Measurements from ENCODE around the gene SLC7A4.

DNA sequence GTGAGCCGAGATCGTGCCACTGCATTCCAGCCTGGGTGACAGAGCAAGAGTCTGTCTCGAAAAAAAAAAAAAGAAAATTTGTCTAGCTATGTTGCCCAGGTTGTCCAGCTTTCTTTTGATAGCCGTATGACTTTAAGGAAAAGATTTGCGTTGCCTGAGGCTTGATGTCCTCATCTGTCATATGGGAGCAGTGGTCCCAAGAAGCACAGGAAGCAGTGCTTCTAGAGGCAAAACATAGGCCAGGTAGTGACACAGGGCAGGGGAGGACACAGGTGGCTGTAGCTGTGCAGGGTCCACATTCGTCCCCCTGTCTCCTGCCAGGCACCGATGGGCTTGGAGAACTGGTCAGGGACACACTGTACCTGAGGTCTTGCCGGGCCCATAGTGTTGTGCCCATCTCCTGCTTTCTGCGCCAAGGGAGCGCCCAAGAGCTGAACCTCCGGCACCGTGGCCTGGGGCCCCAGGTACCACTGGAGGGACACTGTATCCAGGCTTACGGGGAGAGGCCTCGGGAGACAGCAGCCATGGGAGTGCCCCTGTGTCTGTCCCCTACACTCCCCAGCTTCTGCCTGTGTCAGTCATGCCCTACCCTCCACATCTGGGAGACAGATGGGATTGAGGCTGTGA is 14.8 kb upstream of the SLC7A4 start:
- TF ChIP-seq SP1 (IDR thresholded peaks at IDR 0.05) (no peak), ZNF384 (IDR thresholded peaks at IDR 0.05) (no peak), ARNT (IDR thresholded peaks at IDR 0.05) (no peak), BHLHE40 (IDR thresholded peaks at IDR 0.05; ENCODE audit: borderline replicate concordance) (no peak), NFRKB (IDR thresholded peaks at IDR 0.05) (no peak), TARDBP (IDR thresholded peaks at IDR 0.05) (no peak), LEF1 (IDR thresholded peaks at IDR 0.05; ENCODE audit: borderline replicate concordance) (no peak)
- TF ChIP-seq, protein P1, sequence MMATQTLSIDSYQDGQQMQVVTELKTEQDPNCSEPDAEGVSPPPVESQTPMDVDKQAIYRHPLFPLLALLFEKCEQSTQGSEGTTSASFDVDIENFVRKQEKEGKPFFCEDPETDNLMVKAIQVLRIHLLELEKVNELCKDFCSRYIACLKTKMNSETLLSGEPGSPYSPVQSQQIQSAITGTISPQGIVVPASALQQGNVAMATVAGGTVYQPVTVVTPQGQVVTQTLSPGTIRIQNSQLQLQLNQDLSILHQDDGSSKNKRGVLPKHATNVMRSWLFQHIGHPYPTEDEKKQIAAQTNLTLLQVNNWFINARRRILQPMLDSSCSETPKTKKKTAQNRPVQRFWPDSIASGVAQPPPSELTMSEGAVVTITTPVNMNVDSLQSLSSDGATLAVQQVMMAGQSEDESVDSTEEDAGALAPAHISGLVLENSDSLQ (IDR thresholded peaks at IDR 0.05) = no peak

Measured in HEK293T (cell line).